ENCODE measurements around the gene UBE2H. TPM values are rescaled to one million over a fixed set of nuclear protein-coding genes. Genes with fewer than 3 reads are reported as not detected.

The UBE2H gene
- polyA plus RNA-seq, 1 donor (not counting 4 experiments of a cell fraction or from before 2014, with no cell fraction given): 130 TPM

GRCh38 chr7:129886167-129886817 is 66.5 kb downstream of the UBE2H start:
- Histone ChIP-seq H4K20me1 (ENCODE audit: control insufficient read depth, extremely low read depth, insufficient read depth, low read length) (no peaks in the 10 kb centered on the region), H3K4me2 (ENCODE audit: control insufficient read depth, extremely low read depth, insufficient read depth, low read depth, low read length) (no peak overlapping the region), H3K36me3 (ENCODE audit: control insufficient read depth in 2 of 2, extremely low read depth in 1 of 2, insufficient read depth in 2 of 2, low read length in 2 of 2) (peaks cover 0 to 6% of the 10 kb centered on the region in 2 experiments), H3K27ac (ENCODE audit: control insufficient read depth, insufficient read depth, low read length) (no peak overlapping the region), H3K4me1 (ENCODE audit: control insufficient read depth, extremely low read depth, insufficient read depth, low read length) (no peaks in the 10 kb centered on the region), H2AFZ (ENCODE audit: control insufficient read depth, low read length) (no peak overlapping the region), H3K9me1 (ENCODE audit: control insufficient read depth, extremely low read depth, insufficient read depth, low read length) (peaks cover 4% of the 10 kb centered on the region), H3K9ac (ENCODE audit: control insufficient read depth, extremely low read depth, insufficient read depth, low read length) (no peak overlapping the region), H3K27me3 (ENCODE audit: control insufficient read depth, extremely low read depth, insufficient read depth, low read length) (no peaks in the 10 kb centered on the region), H3K4me3 (ENCODE audit: control insufficient read depth in 2 of 3, extremely low read depth in 1 of 3, insufficient read depth in 2 of 3, low read depth in 1 of 3, low read length in 3 of 3) (no peak overlapping the region), H3K79me2 (ENCODE audit: control insufficient read depth, insufficient read depth, low read length) (peaks cover 53% of the 10 kb centered on the region), H3K9me3 (ENCODE audit: control insufficient read depth, low read depth, low read length) (no peaks in the 10 kb centered on the region)
- FAIRE-seq (no peak), DNase-seq (ENCODE audit: low read depth, low spot score) (no peak)
- TF ChIP-seq EZH2 (IDR thresholded peaks at IDR 0.05; ENCODE audit: low read length): no peak
- TF ChIP-seq CTCF (optimal IDR thresholded peaks at IDR 0.05 in 1 of 3, IDR thresholded peaks at IDR 0.05 in 1 of 3, conservative IDR thresholded peaks at IDR 0.05 in 1 of 3; ENCODE audit: extremely low read depth in 1 of 3, insufficient read depth in 2 of 3, low read length in 3 of 3): no peak
- dilution Hi-C loops (cut with MboI; ENCODE audit: extremely low pct_ligation_motif_present, low sequenced_read_pairs): no loop called here

DNA sequence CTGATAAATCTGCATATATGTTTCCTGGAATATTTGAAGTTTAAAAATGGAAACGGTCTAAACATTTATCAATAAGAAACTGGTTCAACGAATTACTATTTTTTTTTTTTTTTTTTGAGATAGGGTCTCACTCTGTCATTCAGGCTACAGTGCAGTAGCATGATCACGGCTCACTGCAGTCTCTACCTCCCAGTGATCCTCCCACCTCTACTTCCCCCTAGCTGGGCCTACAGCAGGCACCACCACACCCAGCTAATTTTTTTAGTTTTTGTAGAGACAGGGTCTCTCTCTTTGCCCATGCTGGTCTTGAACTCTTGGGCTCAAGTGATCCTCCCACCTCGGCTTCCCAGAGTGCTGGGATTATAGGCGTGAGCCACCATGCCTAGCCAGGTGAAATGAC is 68.3 kb downstream of the UBE2H start:
- Histone ChIP-seq H3K79me2 (ENCODE audit: control insufficient read depth, insufficient read depth, low read length) (peaks cover 45% of the 10 kb centered on the region), H3K4me1 (ENCODE audit: control insufficient read depth, extremely low read depth, insufficient read depth, low read length) (no peaks in the 10 kb centered on the region), H3K4me2 (ENCODE audit: control insufficient read depth, extremely low read depth, insufficient read depth, low read depth, low read length) (no peak overlapping the region), H3K27me3 (ENCODE audit: control insufficient read depth, extremely low read depth, insufficient read depth, low read length) (no peaks in the 10 kb centered on the region), H3K36me3 (ENCODE audit: control insufficient read depth in 2 of 2, extremely low read depth in 1 of 2, insufficient read depth in 2 of 2, low read length in 2 of 2) (peaks cover 0 to 6% of the 10 kb centered on the region in 2 experiments), H4K20me1 (ENCODE audit: control insufficient read depth, extremely low read depth, insufficient read depth, low read length) (no peaks in the 10 kb centered on the region), H3K9ac (ENCODE audit: control insufficient read depth, extremely low read depth, insufficient read depth, low read length) (no peak overlapping the region), H3K9me3 (ENCODE audit: control insufficient read depth, low read depth, low read length) (no peaks in the 10 kb centered on the region), H2AFZ (ENCODE audit: control insufficient read depth, low read length) (no peak overlapping the region), H3K27ac (ENCODE audit: control insufficient read depth, insufficient read depth, low read length) (no peak overlapping the region), H3K4me3 (ENCODE audit: control insufficient read depth in 2 of 3, extremely low read depth in 1 of 3, insufficient read depth in 2 of 3, low read depth in 1 of 3, low read length in 3 of 3) (no peak overlapping the region), H3K9me1 (ENCODE audit: control insufficient read depth, extremely low read depth, insufficient read depth, low read length) (peaks cover 2% of the 10 kb centered on the region)
- dilution Hi-C loops (cut with MboI; ENCODE audit: extremely low pct_ligation_motif_present, low sequenced_read_pairs): no loop called here
- FAIRE-seq (no peak), DNase-seq (ENCODE audit: low read depth, low spot score) (no peak)
- no peak for TF ChIP-seq CTCF (optimal IDR thresholded peaks at IDR 0.05 in 1 of 3, IDR thresholded peaks at IDR 0.05 in 1 of 3, conservative IDR thresholded peaks at IDR 0.05 in 1 of 3; ENCODE audit: extremely low read depth in 1 of 3, insufficient read depth in 2 of 3, low read length in 3 of 3)
- no peak for TF ChIP-seq EZH2 (IDR thresholded peaks at IDR 0.05; ENCODE audit: low read length)
